ENCODE data around the gene ZACN. TPM values are rescaled to one million over a fixed set of nuclear protein-coding genes. Genes with fewer than 3 reads are reported as not detected.

Gene ZACN
- total and polyA plus RNA-seq, 2 experiments from 2014 or later = 0.85 TPM; not detected in 1

DNA sequence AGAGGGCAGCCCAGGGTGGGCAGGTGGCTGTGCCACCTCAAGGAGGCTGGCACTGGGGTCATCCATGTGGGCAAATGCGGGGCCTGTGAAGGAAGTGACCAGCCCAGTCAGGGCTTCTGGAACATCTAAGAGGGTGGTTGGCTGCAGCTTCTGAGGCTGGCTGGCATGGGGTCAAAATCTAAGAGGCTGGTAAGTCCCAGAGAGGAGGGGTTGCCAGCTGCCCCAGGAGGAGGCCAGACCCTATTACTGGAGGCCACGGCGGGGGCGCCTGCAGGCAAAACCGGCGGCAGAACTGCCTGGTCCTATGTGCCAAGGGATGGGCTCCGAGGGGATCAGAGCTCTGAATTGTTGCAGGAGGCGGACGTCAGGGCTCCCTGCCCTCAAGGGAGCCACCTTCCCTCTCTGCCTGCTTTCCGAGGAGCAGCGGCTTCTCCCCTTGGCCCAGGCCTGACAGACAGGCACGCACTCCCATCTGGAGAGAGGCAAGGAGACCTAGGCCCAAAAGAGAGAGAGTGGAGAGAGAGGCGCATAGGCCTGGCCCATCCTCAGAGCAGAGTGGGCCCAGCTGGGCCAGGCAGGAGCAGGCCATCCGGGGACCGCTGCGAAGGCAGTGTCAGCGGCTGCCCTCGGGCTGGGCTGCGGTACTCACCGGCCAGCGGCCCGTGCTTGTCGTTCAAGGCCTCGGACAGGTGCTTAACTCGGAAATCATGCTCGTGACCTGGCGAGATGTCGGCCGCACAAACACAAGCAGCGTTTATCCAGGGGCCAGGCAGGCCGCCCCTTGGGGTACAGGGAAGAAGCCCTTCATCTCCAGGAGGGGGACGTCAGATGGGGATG is 10.9 kb downstream of the ZACN start:
- no peaks in the 10 kb centered on the region for H4K20me1 ChIP-seq (ENCODE audit: insufficient read depth)
- 0 out of 2 replicates have a peak, but pooled peaks cover 6% of the 10 kb centered on the region for H3K4me1 ChIP-seq (ENCODE audit: insufficient read depth)
- H3K9me2 ChIP-seq (ENCODE audit: insufficient read depth) = no peaks in the 10 kb centered on the region
- in situ Hi-C loops (cut with MboI) = no loop called here
- TF ChIP-seq EZH2 (IDR thresholded peaks at IDR 0.05; ENCODE audit: insufficient read depth, poor library complexity, severe bottlenecking) = no peak
- no peak for TF ChIP-seq EZH2phosphoT487 (IDR thresholded peaks at IDR 0.05; ENCODE audit: insufficient read depth, low read depth)
- H3K27ac ChIP-seq = no peak overlapping the region
- H3K4me3 ChIP-seq = no peak overlapping the region
- H3K4me2 ChIP-seq (ENCODE audit: unreplicated experiment) = no peak overlapping the region
- no peak overlapping the region for H3K9ac ChIP-seq
- no peaks in the 10 kb centered on the region for H3K27me3 ChIP-seq (replicated peaks; ENCODE audit: insufficient read depth)
- no peaks in the 10 kb centered on the region for H3K9me3 ChIP-seq (ENCODE audit: low read depth)
- no peaks in the 10 kb centered on the region for H3K79me2 ChIP-seq (ENCODE audit: insufficient read depth)
- WGBS, 2 experiments (ENCODE audit: low coverage in 1 of 2, low lambda C conversion rate in 2 of 2, missing lambda C conversion rate in 2 of 2) = 92 to 95% methylated on average over 29 to 32 of the region's 32 CpGs
- peaks cover 6% of the 10 kb centered on the region; the same call in 1 of the 2 replicates for H3K36me3 ChIP-seq (ENCODE audit: low read depth)
- DNase-seq = no peak
- no peak overlapping the region for H2AFZ ChIP-seq
- H3F3A ChIP-seq (ENCODE audit: insufficient read depth) = peaks cover 12% of the 10 kb centered on the region; the same call in 1 of the 2 replicates

DNA sequence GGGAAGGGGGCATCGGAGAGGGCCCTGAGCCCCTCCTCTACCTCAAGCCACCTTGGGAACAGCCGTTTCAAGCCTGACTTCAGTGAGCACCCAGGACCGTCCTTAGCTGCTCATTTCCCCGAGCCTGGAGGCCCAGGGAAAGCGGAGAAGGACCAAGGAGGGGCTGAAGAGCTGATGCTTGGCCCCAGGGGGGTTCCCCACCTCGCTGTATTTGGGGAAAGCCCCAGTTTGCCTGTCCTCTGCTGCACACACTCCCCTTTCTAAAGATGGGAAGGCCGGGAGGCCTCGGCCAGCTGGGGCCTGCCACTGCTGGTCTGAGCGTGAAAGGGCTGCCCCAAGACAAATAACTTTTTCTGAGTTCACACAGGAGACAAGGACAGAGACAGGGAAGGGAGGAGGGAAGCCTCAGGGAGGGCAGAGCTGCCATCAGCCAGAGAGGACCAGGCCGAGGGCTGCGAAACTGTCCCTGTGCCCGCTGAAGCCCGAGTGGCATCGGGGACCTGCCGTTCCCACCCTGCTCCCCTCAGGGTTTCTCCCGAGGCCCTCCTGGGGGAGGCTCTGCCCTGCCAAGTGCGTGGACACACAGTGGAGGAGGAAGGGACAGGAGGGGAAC is 11.6 kb downstream of the ZACN start:
- no peak overlapping the region for H2AFZ ChIP-seq
- H3K9ac ChIP-seq = no peak overlapping the region
- H3K9me3 ChIP-seq (ENCODE audit: low read depth) = no peaks in the 10 kb centered on the region
- no peaks in the 10 kb centered on the region for H4K20me1 ChIP-seq (ENCODE audit: insufficient read depth)
- H3K4me2 ChIP-seq (ENCODE audit: unreplicated experiment) = no peak overlapping the region
- peaks cover 18% of the 10 kb centered on the region for H3F3A ChIP-seq (ENCODE audit: insufficient read depth)
- TF ChIP-seq EZH2 (IDR thresholded peaks at IDR 0.05; ENCODE audit: insufficient read depth, poor library complexity, severe bottlenecking) (no peak), EZH2phosphoT487 (IDR thresholded peaks at IDR 0.05; ENCODE audit: insufficient read depth, low read depth) (no peak)
- in situ Hi-C loops (cut with MboI) = no loop called here
- no peaks in the 10 kb centered on the region for H3K79me2 ChIP-seq (ENCODE audit: insufficient read depth)
- H3K9me2 ChIP-seq (ENCODE audit: insufficient read depth) = no peaks in the 10 kb centered on the region
- H3K4me3 ChIP-seq = no peak overlapping the region
- peaks cover 11% of the 10 kb centered on the region for H3K4me1 ChIP-seq (ENCODE audit: insufficient read depth)
- 89 to 92% methylated on average over 12 to 17 of the region's 17 CpGs for WGBS, 2 experiments (ENCODE audit: low coverage in 1 of 2, low lambda C conversion rate in 2 of 2, missing lambda C conversion rate in 2 of 2)
- no peaks in the 10 kb centered on the region for H3K27me3 ChIP-seq (replicated peaks; ENCODE audit: insufficient read depth)
- no peak for DNase-seq
- peaks cover 6% of the 10 kb centered on the region; the same call in 1 of the 2 replicates for H3K36me3 ChIP-seq (ENCODE audit: low read depth)
- no peak overlapping the region for H3K27ac ChIP-seq

- no peaks in the 10 kb centered on the region for H4K20me1 ChIP-seq (ENCODE audit: insufficient read depth)
- peaks cover 6% of the 10 kb centered on the region; the same call in 1 of the 2 replicates for H3K36me3 ChIP-seq (ENCODE audit: low read depth)
- peaks cover 27% of the 10 kb centered on the region for H3F3A ChIP-seq (ENCODE audit: insufficient read depth)
- H3K4me1 ChIP-seq (ENCODE audit: insufficient read depth) = peaks cover 11% of the 10 kb centered on the region
- no peaks in the 10 kb centered on the region for H3K9me3 ChIP-seq (ENCODE audit: low read depth)
- 85 to 89% methylated on average over 23 of the region's 23 CpGs for WGBS, 2 experiments (ENCODE audit: low coverage in 1 of 2, low lambda C conversion rate in 2 of 2, missing lambda C conversion rate in 2 of 2)
- no peak overlapping the region for H3K4me3 ChIP-seq
- TF ChIP-seq EZH2phosphoT487 (IDR thresholded peaks at IDR 0.05; ENCODE audit: insufficient read depth, low read depth) (no peak), EZH2 (IDR thresholded peaks at IDR 0.05; ENCODE audit: insufficient read depth, poor library complexity, severe bottlenecking) (no peak)
- in situ Hi-C loops (cut with MboI) = no loop called here
- H2AFZ ChIP-seq = no peak overlapping the region
- no peaks in the 10 kb centered on the region for H3K9me2 ChIP-seq (ENCODE audit: insufficient read depth)
- no peak overlapping the region for H3K9ac ChIP-seq
- 0 out of 2 replicates have a peak, but pooled peaks cover 1% of the 10 kb centered on the region for H3K79me2 ChIP-seq (ENCODE audit: insufficient read depth)
- H3K27me3 ChIP-seq (replicated peaks; ENCODE audit: insufficient read depth) = no peaks in the 10 kb centered on the region
- H3K27ac ChIP-seq = no peak overlapping the region
- H3K4me2 ChIP-seq (ENCODE audit: unreplicated experiment) = no peak overlapping the region
- no peak for DNase-seq
These were observed 12.7 kb downstream of the ZACN start for GRCh38 chr17:76091526-76092286.

Data from GM23248 (cell line).